Neural cell (in vitro differentiated cells): ENCODE data around the gene IFI16. TPM values are rescaled to one million over a fixed set of nuclear protein-coding genes. Genes with fewer than 3 reads are reported as not detected.

Experiments
- H2AFZ ChIP-seq: fragments of 200-600, 300-800 bp; sonication (generic), shearing (Covaris generic); 2 replicates; pipeline ENCODE4 v1.6.0; 2014; ENCODE audit warnings: low read depth, mild to moderate bottlenecking, antibody characterized with exemption, low read length, moderate library complexity
- H3F3A ChIP-seq: fragments of 200-600 bp; shearing (Covaris generic); 2 replicates; pipeline ENCODE4 v1.6.1; 2016; ENCODE audit warnings: mild to moderate bottlenecking, moderate library complexity, mixed read lengths, antibody characterized with exemption, low read length; ENCODE audit not compliant: insufficient read depth, poor library complexity, severe bottlenecking
- H3K27ac ChIP-seq: fragments of 200-600, 300-800 bp; sonication (generic), shearing (Covaris generic); 2 replicates; pipeline ENCODE4 v1.5.1; 2014; ENCODE audit warnings: mild to moderate bottlenecking, low read length, moderate library complexity
- H3K27me3 ChIP-seq: fragments of 300-800, 200-600 bp; sonication (generic), shearing (Covaris generic); 2 replicates; pipeline ENCODE4 v1.6.0; 2014; ENCODE audit warnings: mild to moderate bottlenecking, low read depth, low read length, moderate library complexity; ENCODE audit not compliant: insufficient read depth
- H3K36me3 ChIP-seq: fragments of 300-800, 200-600 bp; sonication (generic), shearing (Covaris generic); 2 replicates; pipeline ENCODE4 v1.5.1; 2014; ENCODE audit warnings: mild to moderate bottlenecking, antibody characterized with exemption, low read length, moderate library complexity; ENCODE audit not compliant: insufficient read depth
- H3K4me2 ChIP-seq: fragments of 300-800, 200-600 bp; sonication (generic), shearing (Covaris generic); 2 replicates; pipeline ENCODE4 v1.6.0; 2014; ENCODE audit warnings: mild to moderate bottlenecking, low read length
- H3K4me3 ChIP-seq: fragments of 300-800, 200-600 bp; sonication (generic), shearing (Covaris generic); 2 replicates; pipeline ENCODE4 v1.5.1; 2014; ENCODE audit warnings: mild to moderate bottlenecking, low read length, moderate library complexity
- H3K79me2 ChIP-seq: fragments of 200-600 bp; shearing (Covaris generic); replicated peaks from 2 replicates; pipeline ENCODE4 v1.6.0; 2014; ENCODE audit warnings: mild to moderate bottlenecking, low read length, moderate library complexity; ENCODE audit not compliant: insufficient read depth
- H3K9ac ChIP-seq: fragments of 300-800, 200-600 bp; sonication (generic), shearing (Covaris generic); 2 replicates; pipeline ENCODE4 v1.6.1; 2016; ENCODE audit warnings: mild to moderate bottlenecking, low read length, mixed read lengths
- H3K9me2 ChIP-seq: fragments of 200-600 bp; shearing (Covaris generic); 2 replicates; pipeline ENCODE4 v1.6.1; 2016; ENCODE audit warnings: mild to moderate bottlenecking, low read length, mixed read lengths; ENCODE audit not compliant: insufficient read depth
- H3K9me3 ChIP-seq: fragments of 200-600, 300-800 bp; sonication (generic), shearing (Covaris generic); 2 replicates; pipeline ENCODE4 v1.6.1; 2016; ENCODE audit warnings: mild to moderate bottlenecking, mixed run types, low read length, moderate library complexity, mixed read lengths
- H4K20me1 ChIP-seq: fragments of 200-600 bp; shearing (Covaris generic); 2 replicates; pipeline ENCODE4 v1.6.1; 2016; ENCODE audit warnings: mild to moderate bottlenecking, mixed run types; ENCODE audit not compliant: insufficient read depth
- EP300 ChIP-seq: fragments of 450-650 bp; conservative IDR thresholded peaks from 2 replicates; pipeline ENCODE4 v1.6.1; 2014; ENCODE audit warnings: antibody characterized with exemption, mild to moderate bottlenecking, moderate library complexity; ENCODE audit not compliant: poor library complexity, severe bottlenecking
- EZH2 ChIP-seq: fragments of 200-600, 300-800 bp; shearing (Covaris generic), sonication (generic); IDR thresholded peaks from 2 replicates; pipeline ENCODE4 v1.6.1; 2014; ENCODE audit warnings: antibody characterized with exemption, low read length, borderline replicate concordance, mild to moderate bottlenecking; ENCODE audit not compliant: insufficient read depth, poor library complexity, severe bottlenecking
- MXI1 ChIP-seq: fragments of 450-650 bp; conservative IDR thresholded peaks from 2 replicates; pipeline ENCODE4 v1.6.1; 2014; ENCODE audit warnings: antibody characterized with exemption, mild to moderate bottlenecking; ENCODE audit not compliant: poor library complexity, severe bottlenecking
- POLR2AphosphoS5 ChIP-seq: IDR thresholded peaks from 2 replicates; pipeline ENCODE4 v1.6.1; 2012
- RAD21 ChIP-seq: fragments of 450-650 bp; conservative IDR thresholded peaks from 2 replicates; pipeline ENCODE4 v1.6.1; 2014; ENCODE audit warnings: antibody characterized with exemption, mild to moderate bottlenecking, moderate library complexity
- SMC3 ChIP-seq: fragments of 450-650 bp; conservative IDR thresholded peaks from 2 replicates; pipeline ENCODE4 v1.6.1; 2014; ENCODE audit warnings: antibody characterized with exemption, mild to moderate bottlenecking, moderate library complexity; ENCODE audit not compliant: poor library complexity
- TAF1 ChIP-seq: IDR thresholded peaks from 2 replicates; pipeline ENCODE4 v1.6.1; 2012; ENCODE audit warnings: low read depth
- polyA plus RNA-seq: library from polyadenylated mRNA; depleted of rRNA; stranded (reverse); fragments of >200 nt; gene quantifications from 2 replicates; pipeline ENCODE4 v1.2.3, GENCODE V29; 2014
- TF ChIP-seq, protein P1 (sequence below): IDR thresholded peaks from 2 replicates; pipeline ENCODE4 v1.6.1; 2012; ENCODE audit warnings: borderline replicate concordance
- TF ChIP-seq, protein P2 (sequence below): fragments of 450-650 bp; IDR thresholded peaks from 2 replicates; pipeline ENCODE4 v1.5.1; 2014; ENCODE audit warnings: antibody characterized with exemption, mild to moderate bottlenecking, moderate library complexity; ENCODE audit not compliant: poor library complexity, severe bottlenecking

IFI16 gene
- polyA plus RNA-seq, 1 donor from 2014 or later: not detected

GRCh38 chr1:159077120-159077961 is 67.6 kb downstream of the IFI16 start:
- no peaks in the 10 kb centered on the region for H3F3A ChIP-seq
- TF ChIP-seq EZH2: no peak
- TF ChIP-seq, protein P1, sequence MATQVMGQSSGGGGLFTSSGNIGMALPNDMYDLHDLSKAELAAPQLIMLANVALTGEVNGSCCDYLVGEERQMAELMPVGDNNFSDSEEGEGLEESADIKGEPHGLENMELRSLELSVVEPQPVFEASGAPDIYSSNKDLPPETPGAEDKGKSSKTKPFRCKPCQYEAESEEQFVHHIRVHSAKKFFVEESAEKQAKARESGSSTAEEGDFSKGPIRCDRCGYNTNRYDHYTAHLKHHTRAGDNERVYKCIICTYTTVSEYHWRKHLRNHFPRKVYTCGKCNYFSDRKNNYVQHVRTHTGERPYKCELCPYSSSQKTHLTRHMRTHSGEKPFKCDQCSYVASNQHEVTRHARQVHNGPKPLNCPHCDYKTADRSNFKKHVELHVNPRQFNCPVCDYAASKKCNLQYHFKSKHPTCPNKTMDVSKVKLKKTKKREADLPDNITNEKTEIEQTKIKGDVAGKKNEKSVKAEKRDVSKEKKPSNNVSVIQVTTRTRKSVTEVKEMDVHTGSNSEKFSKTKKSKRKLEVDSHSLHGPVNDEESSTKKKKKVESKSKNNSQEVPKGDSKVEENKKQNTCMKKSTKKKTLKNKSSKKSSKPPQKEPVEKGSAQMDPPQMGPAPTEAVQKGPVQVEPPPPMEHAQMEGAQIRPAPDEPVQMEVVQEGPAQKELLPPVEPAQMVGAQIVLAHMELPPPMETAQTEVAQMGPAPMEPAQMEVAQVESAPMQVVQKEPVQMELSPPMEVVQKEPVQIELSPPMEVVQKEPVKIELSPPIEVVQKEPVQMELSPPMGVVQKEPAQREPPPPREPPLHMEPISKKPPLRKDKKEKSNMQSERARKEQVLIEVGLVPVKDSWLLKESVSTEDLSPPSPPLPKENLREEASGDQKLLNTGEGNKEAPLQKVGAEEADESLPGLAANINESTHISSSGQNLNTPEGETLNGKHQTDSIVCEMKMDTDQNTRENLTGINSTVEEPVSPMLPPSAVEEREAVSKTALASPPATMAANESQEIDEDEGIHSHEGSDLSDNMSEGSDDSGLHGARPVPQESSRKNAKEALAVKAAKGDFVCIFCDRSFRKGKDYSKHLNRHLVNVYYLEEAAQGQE: no peak
- TF ChIP-seq SMC3: no peak
- no peak for TF ChIP-seq EP300
- TF ChIP-seq RAD21: no peak
- TF ChIP-seq, protein P2, sequence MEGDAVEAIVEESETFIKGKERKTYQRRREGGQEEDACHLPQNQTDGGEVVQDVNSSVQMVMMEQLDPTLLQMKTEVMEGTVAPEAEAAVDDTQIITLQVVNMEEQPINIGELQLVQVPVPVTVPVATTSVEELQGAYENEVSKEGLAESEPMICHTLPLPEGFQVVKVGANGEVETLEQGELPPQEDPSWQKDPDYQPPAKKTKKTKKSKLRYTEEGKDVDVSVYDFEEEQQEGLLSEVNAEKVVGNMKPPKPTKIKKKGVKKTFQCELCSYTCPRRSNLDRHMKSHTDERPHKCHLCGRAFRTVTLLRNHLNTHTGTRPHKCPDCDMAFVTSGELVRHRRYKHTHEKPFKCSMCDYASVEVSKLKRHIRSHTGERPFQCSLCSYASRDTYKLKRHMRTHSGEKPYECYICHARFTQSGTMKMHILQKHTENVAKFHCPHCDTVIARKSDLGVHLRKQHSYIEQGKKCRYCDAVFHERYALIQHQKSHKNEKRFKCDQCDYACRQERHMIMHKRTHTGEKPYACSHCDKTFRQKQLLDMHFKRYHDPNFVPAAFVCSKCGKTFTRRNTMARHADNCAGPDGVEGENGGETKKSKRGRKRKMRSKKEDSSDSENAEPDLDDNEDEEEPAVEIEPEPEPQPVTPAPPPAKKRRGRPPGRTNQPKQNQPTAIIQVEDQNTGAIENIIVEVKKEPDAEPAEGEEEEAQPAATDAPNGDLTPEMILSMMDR: no peak
- TF ChIP-seq TAF1: no peak
- TF ChIP-seq POLR2AphosphoS5: no peak
- TF ChIP-seq MXI1: no peak
- no peak overlapping the region for H3K27ac ChIP-seq
- no peaks in the 10 kb centered on the region for H3K79me2 ChIP-seq
- no peak overlapping the region for H3K9ac ChIP-seq
- H3K4me3 ChIP-seq: no peak overlapping the region
- H3K36me3 ChIP-seq: no peaks in the 10 kb centered on the region
- H3K27me3 ChIP-seq: no peaks in the 10 kb centered on the region
- H3K9me2 ChIP-seq: no peaks in the 10 kb centered on the region
- no peaks in the 10 kb centered on the region for H3K9me3 ChIP-seq
- no peaks in the 10 kb centered on the region for H4K20me1 ChIP-seq
- no peak overlapping the region for H2AFZ ChIP-seq
- H3K4me2 ChIP-seq: no peak overlapping the region

GRCh38 chr1:159079525-159079924 is 69.8 kb downstream of the IFI16 start:
- no peaks in the 10 kb centered on the region for H4K20me1 ChIP-seq
- no peaks in the 10 kb centered on the region for H3K27me3 ChIP-seq
- no peaks in the 10 kb centered on the region for H3F3A ChIP-seq
- TF ChIP-seq SMC3 (no peak), RAD21 (no peak), POLR2AphosphoS5 (no peak), TAF1 (no peak), EP300 (no peak), EZH2 (no peak), MXI1 (no peak)
- TF ChIP-seq, protein P2: no peak
- TF ChIP-seq, protein P1: no peak
- no peaks in the 10 kb centered on the region for H3K79me2 ChIP-seq
- no peaks in the 10 kb centered on the region for H3K9me3 ChIP-seq
- H2AFZ ChIP-seq: no peak overlapping the region
- H3K4me2 ChIP-seq: no peak overlapping the region
- no peak overlapping the region for H3K4me3 ChIP-seq
- H3K27ac ChIP-seq: no peak overlapping the region
- H3K36me3 ChIP-seq: no peaks in the 10 kb centered on the region
- H3K9ac ChIP-seq: no peak overlapping the region
- H3K9me2 ChIP-seq: no peaks in the 10 kb centered on the region
